Measurements from ENCODE around the gene ESYT3. TPM values are rescaled to one million over a fixed set of nuclear protein-coding genes. Genes with fewer than 3 reads are reported as not detected.
A peak's percentile ranks its signal among the peaks of the same experiment; 100 is the strongest.
"Not testable (repeated sequence)": the region's sequence is repeated elsewhere in the genome, so short reads cannot be mapped to it uniquely, and the experiment has no call there.

Gene ESYT3
- total RNA-seq, 1 donor from 2014 or later, result 2.0 TPM

GRCh38 chr3:138408751-138409570 lies 25.5 kb upstream of the ESYT3 start:
- H3K27me3 ChIP-seq, result no peaks in the 10 kb centered on the region
- intact Hi-C loops (cut with DNase I), result no loop called here
- DNase-seq (ENCODE audit: extremely low spot score in 2 of 2), result no peak
- no peaks in the 10 kb centered on the region for H3K9me3 ChIP-seq
- H3K4me3 ChIP-seq, result no peak overlapping the region
- H3K27ac ChIP-seq, result no peak overlapping the region
- TF ChIP-seq CTCF (IDR thresholded peaks at IDR 0.05) (no peak), POLR2A (IDR thresholded peaks at IDR 0.05) (no peak), POLR2AphosphoS5 (IDR thresholded peaks at IDR 0.05; ENCODE audit: insufficient read depth in 1 of 2, low read depth in 1 of 2) (no peak)
- H3K4me1 ChIP-seq, result no peaks in the 10 kb centered on the region
- H3K36me3 ChIP-seq, result peaks cover 0 to under 1% of the 10 kb centered on the region in 2 donors

GRCh38 chr3:138412821-138413551 lies 21.4 kb upstream of the ESYT3 start:
- Histone ChIP-seq H3K4me3 (no peak overlapping the region), H3K27ac (no peak overlapping the region), H3K27me3 (no peaks in the 10 kb centered on the region), H3K9me3 (no peaks in the 10 kb centered on the region), H3K36me3 (no peaks in the 10 kb centered on the region), H3K4me1 (no peaks in the 10 kb centered on the region)
- DNase-seq (ENCODE audit: extremely low spot score in 2 of 2), result no peak
- intact Hi-C loops (cut with DNase I), result no loop called here
- TF ChIP-seq POLR2A (IDR thresholded peaks at IDR 0.05) (no peak), CTCF (IDR thresholded peaks at IDR 0.05) (no peak), POLR2AphosphoS5 (IDR thresholded peaks at IDR 0.05; ENCODE audit: insufficient read depth in 1 of 2, low read depth in 1 of 2) (no peak)

- H3K27me3 ChIP-seq; H3K36me3 ChIP-seq; H3K27ac ChIP-seq; H3K9me3 ChIP-seq; DNase-seq (ENCODE audit: extremely low spot score in 2 of 2); H3K4me3 ChIP-seq; H3K4me1 ChIP-seq; intact Hi-C loops (cut with DNase I): not testable (repeated sequence)
These were observed 18.2 kb upstream of the ESYT3 start for GRCh38 chr3:138416236-138416635.

GRCh38 chr3:138417559-138417982 lies 16.8 kb upstream of the ESYT3 start:
- Histone ChIP-seq H3K27ac (no peak overlapping the region), H3K36me3 (no peaks in the 10 kb centered on the region), H3K4me3 (no peak overlapping the region), H3K9me3 (no peaks in the 10 kb centered on the region), H3K27me3 (no peaks in the 10 kb centered on the region), H3K4me1 (no peaks in the 10 kb centered on the region)
- DNase-seq (ENCODE audit: extremely low spot score in 2 of 2), result no peak
- intact Hi-C loops (cut with DNase I), result no loop called here
- TF ChIP-seq CTCF (IDR thresholded peaks at IDR 0.05) (peak; percentile 75 to 78 (median 77)), POLR2A (IDR thresholded peaks at IDR 0.05) (no peak)

- Histone ChIP-seq H3K4me1 (no peaks in the 10 kb centered on the region), H3K27me3 (no peaks in the 10 kb centered on the region), H3K27ac (no peak overlapping the region), H3K9me3 (no peaks in the 10 kb centered on the region), H3K4me3 (no peak overlapping the region), H3K36me3 (no peaks in the 10 kb centered on the region)
- TF ChIP-seq POLR2A (IDR thresholded peaks at IDR 0.05) (no peak), POLR2AphosphoS5 (IDR thresholded peaks at IDR 0.05; ENCODE audit: insufficient read depth in 1 of 2, low read depth in 1 of 2) (no peak), CTCF (IDR thresholded peaks at IDR 0.05) (no peak)
- intact Hi-C loops (cut with DNase I), result no loop called here
- DNase-seq (ENCODE audit: extremely low spot score in 2 of 2), result no peak
These were observed 15.7 kb upstream of the ESYT3 start for GRCh38 chr3:138418601-138419206.

Data from vagina (tissue), 2 donors.